GM12865 (cell line): Measurements from ENCODE around the gene RALGPS1.

Experiments
- DNase-seq: peaks from one replicate; pipeline ENCODE4 v3.0.0; 2010; ENCODE audit warnings: low read depth
- H3K4me3 ChIP-seq: 2 replicates; pipeline ENCODE4 v1.5.1; 2011; ENCODE audit warnings: mild to moderate bottlenecking, low read depth, low read length, control low read depth
- CTCF ChIP-seq: IDR thresholded peaks from 2 replicates; pipeline ENCODE4 v1.5.1; 2011; ENCODE audit warnings: low read length, control low read depth, low read depth, inconsistent platforms; ENCODE audit not compliant: insufficient read depth; ENCODE audit errors: missing control alignments

Gene RALGPS1

DNA sequence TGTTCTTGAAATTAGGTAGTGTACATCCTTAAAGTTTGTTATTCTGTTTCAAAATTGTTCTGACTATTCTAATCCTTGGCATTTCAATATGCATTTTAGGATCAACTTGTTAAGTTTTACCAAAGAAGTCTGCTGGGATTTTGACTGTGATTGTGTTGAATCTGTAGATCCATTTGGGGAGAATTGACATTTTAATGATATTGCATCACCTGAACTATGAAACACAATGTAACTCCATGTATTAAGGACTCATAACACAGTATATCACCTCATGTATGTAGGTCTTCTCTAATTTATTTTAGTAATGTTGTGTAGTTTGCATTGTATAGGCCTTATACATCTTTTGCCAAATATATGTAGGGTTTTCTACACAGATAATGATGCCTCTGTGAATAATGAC lies 77.8 kb downstream of the RALGPS1 start:
- H3K4me3 ChIP-seq, result no peak overlapping the region
- TF ChIP-seq CTCF, result no peak
- no peak for DNase-seq

- TF ChIP-seq CTCF, result no peak
- peak; percentile 43 for DNase-seq
- peak overlapping the region; percentile 11; the same call in 1 of the 2 replicates for H3K4me3 ChIP-seq
These were observed 84.9 kb downstream of the RALGPS1 start for GRCh38 chr9:126999315-127000068.

DNA sequence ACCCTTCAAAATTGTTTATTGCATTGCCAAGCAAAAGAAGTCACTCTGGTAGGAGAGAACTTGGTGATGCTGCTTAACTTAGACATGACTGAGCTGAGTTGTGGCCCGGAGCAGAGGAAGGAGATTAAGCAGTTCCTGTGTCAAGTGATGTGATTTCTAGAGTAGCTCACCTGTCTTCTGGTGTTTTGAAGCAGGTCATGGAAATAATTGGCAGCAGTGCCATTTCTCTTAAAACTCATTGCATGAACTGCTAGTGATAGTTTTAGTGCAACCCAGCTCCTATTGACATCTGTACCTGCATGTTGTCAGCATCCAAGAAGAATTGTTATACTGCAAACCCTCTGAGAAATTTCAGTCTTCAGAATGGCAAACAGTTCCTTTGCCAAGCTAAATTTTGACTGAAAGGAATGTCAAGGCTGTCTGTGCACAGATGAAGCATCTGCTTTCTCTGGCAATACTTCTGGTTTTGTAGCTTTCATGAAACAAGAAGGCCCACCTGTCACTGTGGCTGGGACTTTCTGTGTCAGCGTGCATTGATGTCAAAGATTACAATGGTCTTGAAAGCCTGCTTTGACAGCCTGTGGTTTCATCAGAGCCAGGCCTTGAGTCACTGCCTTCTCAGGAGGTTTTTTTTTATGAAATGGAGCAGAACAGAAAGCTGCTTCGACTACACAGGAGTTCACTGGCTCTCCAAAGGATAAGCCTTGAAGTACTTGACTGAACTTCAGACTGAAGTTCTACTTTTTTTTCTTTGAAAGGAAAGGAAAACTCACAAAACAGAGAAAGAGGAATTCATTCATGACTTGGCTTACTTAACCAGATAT lies 90.6 kb downstream of the RALGPS1 start:
- peak; percentile 97 for DNase-seq
- TF ChIP-seq CTCF, result no peak
- H3K4me3 ChIP-seq, result peak overlapping the region; percentile 12; the same call in 1 of the 2 replicates

DNA sequence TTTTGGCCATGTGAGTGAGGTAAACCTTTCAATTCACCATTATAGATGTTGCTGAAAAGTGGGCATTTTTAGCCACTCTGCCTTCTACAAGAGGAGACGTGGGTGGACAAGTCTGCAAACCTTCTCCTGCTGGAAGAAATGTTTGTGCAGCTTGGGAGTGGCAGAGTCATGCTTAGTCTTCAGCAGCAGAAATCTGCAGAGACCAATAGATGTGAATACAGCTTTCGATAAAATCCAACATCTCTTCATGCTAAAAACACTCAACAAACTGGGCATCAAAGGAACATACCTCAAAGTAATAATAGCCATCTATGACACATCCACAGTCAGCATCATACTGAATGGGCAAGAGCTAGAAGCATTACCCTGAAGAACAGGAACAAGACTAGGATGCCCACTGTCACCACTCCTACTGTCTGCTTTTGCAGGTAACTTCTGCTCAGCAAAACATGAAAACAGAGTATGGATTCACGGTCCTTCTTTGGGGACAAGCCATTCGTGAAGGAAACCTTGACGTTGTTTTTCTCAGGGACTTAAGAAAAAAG lies 91.3 kb downstream of the RALGPS1 start:
- H3K4me3 ChIP-seq, result no peak overlapping the region
- no peak for DNase-seq

DNA sequence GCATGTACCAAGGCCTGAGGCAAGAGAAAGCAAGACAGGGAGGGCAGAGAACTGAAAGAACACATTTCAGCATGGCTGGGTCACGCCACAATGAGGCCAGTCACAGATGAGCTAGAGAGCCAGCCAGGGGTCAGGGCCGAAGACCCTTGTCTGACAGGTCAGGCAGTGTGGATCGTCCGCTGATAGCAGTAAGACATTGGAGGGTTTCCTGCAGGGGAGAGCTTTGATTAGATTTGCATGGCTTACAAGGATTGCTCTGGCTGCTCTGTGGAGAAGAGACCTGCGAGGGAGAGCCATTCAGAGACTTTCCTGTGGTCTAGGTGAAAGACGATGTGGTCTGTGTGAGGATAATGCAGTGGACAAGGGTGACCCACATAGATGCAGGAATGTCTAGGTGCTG lies 93.1 kb downstream of the RALGPS1 start:
- no peak overlapping the region for H3K4me3 ChIP-seq
- peak; percentile 49 for DNase-seq
- no peak for TF ChIP-seq CTCF

More for the DNA sequence above, 91.3 kb downstream of the RALGPS1 start:
- no peak for TF ChIP-seq CTCF

- no peak overlapping the region for H3K4me3 ChIP-seq
- DNase-seq, result peak; percentile 22
- no peak for TF ChIP-seq CTCF
These were observed 93.5 kb downstream of the RALGPS1 start for GRCh38 chr9:127008076-127008475.
